ENCODE data around the gene EXOC3L1. TPM values are rescaled to one million over a fixed set of nuclear protein-coding genes. Genes with fewer than 3 reads are reported as not detected.
A peak's percentile ranks its signal among the peaks of the same experiment; 100 is the strongest.

The EXOC3L1 gene
- total and polyA plus RNA-seq, 2 of the 4 experiments (the other 2 are of a cell fraction), result not detected

DNA sequence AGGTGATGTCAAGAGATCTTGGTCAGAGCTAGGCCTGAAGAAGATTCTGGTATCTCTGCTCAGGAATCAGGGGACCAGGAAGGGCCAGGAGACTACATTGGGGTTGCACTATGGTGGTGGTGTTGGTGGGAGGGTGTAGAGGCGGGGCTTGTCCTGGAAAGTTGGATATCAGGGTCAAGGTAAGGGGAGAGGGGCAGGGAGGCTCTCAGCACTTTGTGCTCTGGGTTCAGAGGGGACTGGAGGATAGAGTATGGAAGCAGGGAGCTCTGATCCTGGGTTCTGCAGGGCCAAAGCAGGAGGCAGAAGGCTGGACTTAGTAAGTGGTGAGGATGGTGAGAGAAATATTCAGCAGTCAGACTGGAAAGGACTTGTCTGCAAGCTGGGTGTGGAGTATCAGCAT is 16.6 kb downstream of the EXOC3L1 start:
- H4K8ac ChIP-seq (ENCODE audit: low read depth in 2 of 2, low read length in 2 of 2), result peak overlapping the region; percentile 36 to 72; a peak in 2 of 4 replicates
- H2BK120ac ChIP-seq (ENCODE audit: low read depth, low read length), result no peak overlapping the region
- BruUV-seq (replicated peaks), result no TSS peak
- peak overlapping the region; percentile 43 for H2AK5ac ChIP-seq (ENCODE audit: low read depth, low read length)
- H2BK20ac ChIP-seq (ENCODE audit: low read depth, low read length), result no peak overlapping the region
- H3K4me3 ChIP-seq (ENCODE audit: insufficient read depth, low read depth, low read length), result peak overlapping the region; percentile 36; the same call in 1 of the 2 replicates
- H2AFZ ChIP-seq (replicated peaks; ENCODE audit: low read length, poor library complexity), result peak overlapping the region; percentile 93
- H3K4me2 ChIP-seq (ENCODE audit: low read depth, low read length), result peak overlapping the region; percentile 76
- peaks cover 11% of the 10 kb centered on the region; the same call in 1 of the 2 replicates for H3K36me3 ChIP-seq (ENCODE audit: control insufficient read depth, insufficient read depth, low read length)
- DNase-seq (no peak), ATAC-seq (ENCODE audit: low read depth) (no peak)
- peak overlapping the region; percentile 24; the same call in 1 of the 2 replicates for H4K91ac ChIP-seq (ENCODE audit: insufficient read depth, low read depth, low read length)
- H3K56ac ChIP-seq (ENCODE audit: extremely low read depth, insufficient read depth, low read length), result no peak overlapping the region
- H3K4ac ChIP-seq (ENCODE audit: low read depth, low read length), result peak overlapping the region; percentile 33
- CTCF ChIA-PET, result interaction anchor here (1.1 kb wide), 1 partner anchor 18 kb away, joined by 4 read pairs; no protein-coding TSS in a partner anchor
- TF ChIP-seq FOS (IDR thresholded peaks at IDR 0.05; ENCODE audit: low read depth, low read length), result no peak
- no peak for TF ChIP-seq RAD21 (IDR thresholded peaks at IDR 0.05; ENCODE audit: low read length)
- peak overlapping the region; percentile 9 for H4K5ac ChIP-seq (ENCODE audit: low read depth, low read length)
- H3K27ac ChIP-seq (ENCODE audit: insufficient read depth, low read length), result no peak overlapping the region
- no peaks in the 10 kb centered on the region for H3K9me3 ChIP-seq (ENCODE audit: control insufficient read depth, insufficient read depth, low read length)
- peak overlapping the region; percentile 53 for H3K23ac ChIP-seq (ENCODE audit: low read depth, low read length)
- H2BK5ac ChIP-seq (ENCODE audit: low read depth, low read length, poor library complexity, severe bottlenecking), result peak overlapping the region; percentile 6
- in situ Hi-C loops (cut with MboI; ENCODE audit: low sequenced_read_pairs) (no loop called here), dilution Hi-C loops (cut with HindIII; ENCODE audit: low sequenced_read_pairs, unreplicated experiment) (no loop called here), intact Hi-C loops (cut with micrococcal nuclease) (no loop called here)
- POLR2A ChIA-PET (ENCODE audit: unreplicated experiment), result no interaction called here
- H3K27me3 ChIP-seq (ENCODE audit: control insufficient read depth, insufficient read depth, low read length), result no peaks in the 10 kb centered on the region
- peaks cover 20% of the 10 kb centered on the region for H3K9me1 ChIP-seq (ENCODE audit: insufficient read depth, low read length)
- H3K14ac ChIP-seq (replicated peaks; ENCODE audit: low read depth, low read length), result peak overlapping the region; percentile 54; the same call in 1 of the 2 replicates
- peaks cover 13% of the 10 kb centered on the region; the same call in 1 of the 2 replicates for H4K20me1 ChIP-seq (ENCODE audit: insufficient read depth, low read length)
- no CpG with 5 or more reads among the region's 1 CpG for WGBS, 2 experiments (ENCODE audit: extremely low coverage in 2 of 2, insufficient read length in 1 of 2)
- H2BK15ac ChIP-seq (ENCODE audit: low read depth, low read length), result no peak overlapping the region
- peak overlapping the region; percentile 7 for H3K9ac ChIP-seq (ENCODE audit: low read depth, low read length)
- H3K18ac ChIP-seq (ENCODE audit: low read depth, low read length), result peak overlapping the region; percentile 0; the same call in 1 of the 2 replicates
- H3K4me1 ChIP-seq (ENCODE audit: control insufficient read depth, insufficient read depth, low read length), result peaks cover 35% of the 10 kb centered on the region
- peaks cover 17 to 46% of the 10 kb centered on the region in 2 experiments; a peak in 3 of 4 replicates for H3K79me1 ChIP-seq (ENCODE audit: low read depth in 1 of 2, low read length in 2 of 2)
- H2AK9ac ChIP-seq (replicated peaks; ENCODE audit: low read depth, low read length, poor library complexity), result peak overlapping the region; percentile 95
